ENCODE results near the gene NUMBL. TPM values are rescaled to one million over a fixed set of nuclear protein-coding genes. Genes with fewer than 3 reads are reported as not detected.

NUMBL gene
- total and polyA plus RNA-seq, 2 of the 8 experiments (the other 6 are each of a cell fraction or from before 2014, with no cell fraction given) = 13.5 to 24.8 TPM

DNA sequence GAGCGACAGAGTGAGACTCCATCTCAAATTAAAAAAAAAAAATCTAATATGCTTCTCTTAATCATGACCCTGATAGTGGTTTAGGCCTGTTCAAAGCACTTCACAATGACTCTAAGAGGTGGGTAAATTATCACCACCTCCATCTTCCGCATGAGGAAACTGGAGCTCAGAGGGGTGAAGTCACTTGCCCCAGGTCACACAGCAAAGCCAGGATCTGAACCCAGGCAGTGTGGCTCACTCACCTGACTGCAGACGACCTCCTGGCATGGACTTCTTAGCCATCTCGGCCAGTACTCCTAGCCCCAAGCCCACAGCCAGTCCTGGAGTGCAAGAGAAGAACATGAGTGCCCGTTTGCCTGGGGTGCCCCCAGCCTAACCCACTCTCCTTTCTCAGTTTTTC lies 19.4 kb upstream of the NUMBL start:
- TF ChIP-seq, protein P1, sequence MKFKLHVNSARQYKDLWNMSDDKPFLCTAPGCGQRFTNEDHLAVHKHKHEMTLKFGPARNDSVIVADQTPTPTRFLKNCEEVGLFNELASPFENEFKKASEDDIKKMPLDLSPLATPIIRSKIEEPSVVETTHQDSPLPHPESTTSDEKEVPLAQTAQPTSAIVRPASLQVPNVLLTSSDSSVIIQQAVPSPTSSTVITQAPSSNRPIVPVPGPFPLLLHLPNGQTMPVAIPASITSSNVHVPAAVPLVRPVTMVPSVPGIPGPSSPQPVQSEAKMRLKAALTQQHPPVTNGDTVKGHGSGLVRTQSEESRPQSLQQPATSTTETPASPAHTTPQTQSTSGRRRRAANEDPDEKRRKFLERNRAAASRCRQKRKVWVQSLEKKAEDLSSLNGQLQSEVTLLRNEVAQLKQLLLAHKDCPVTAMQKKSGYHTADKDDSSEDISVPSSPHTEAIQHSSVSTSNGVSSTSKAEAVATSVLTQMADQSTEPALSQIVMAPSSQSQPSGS (IDR thresholded peaks at IDR 0.05; ENCODE audit: low read length) = no peak
- no peak for TF ChIP-seq BRCA1 (IDR thresholded peaks at IDR 0.05; ENCODE audit: low read depth, low read length)
- no peak for TF ChIP-seq EZH2 (IDR thresholded peaks at IDR 0.05; ENCODE audit: low read depth, low read length, severe bottlenecking)
- TF ChIP-seq JUND (IDR thresholded peaks at IDR 0.05; ENCODE audit: low read length) = no peak
- no peak for TF ChIP-seq TBP (IDR thresholded peaks at IDR 0.05; ENCODE audit: low read depth, low read length)
- no peak for TF ChIP-seq MAFK (IDR thresholded peaks at IDR 0.05; ENCODE audit: low read depth, low read length)
- TF ChIP-seq, protein P2, sequence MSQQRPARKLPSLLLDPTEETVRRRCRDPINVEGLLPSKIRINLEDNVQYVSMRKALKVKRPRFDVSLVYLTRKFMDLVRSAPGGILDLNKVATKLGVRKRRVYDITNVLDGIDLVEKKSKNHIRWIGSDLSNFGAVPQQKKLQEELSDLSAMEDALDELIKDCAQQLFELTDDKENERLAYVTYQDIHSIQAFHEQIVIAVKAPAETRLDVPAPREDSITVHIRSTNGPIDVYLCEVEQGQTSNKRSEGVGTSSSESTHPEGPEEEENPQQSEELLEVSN (IDR thresholded peaks at IDR 0.05) = no peak
- no peak for TF ChIP-seq GABPA (IDR thresholded peaks at IDR 0.05; ENCODE audit: borderline replicate concordance, insufficient read depth, low read length)
- TF ChIP-seq KDM5A (IDR thresholded peaks at IDR 0.05; ENCODE audit: low read length) = no peak
- H4K8ac ChIP-seq (ENCODE audit: extremely low read depth, insufficient read depth, low read length) = no peak overlapping the region
- peaks cover 11 to 35% (median 18%) of the 10 kb centered on the region in 4 experiments; a peak in 7 of 8 replicates for H3K36me3 ChIP-seq (ENCODE audit: control insufficient read depth in 2 of 4, insufficient read depth in 4 of 4, low read length in 3 of 4)
- H3K79me1 ChIP-seq (ENCODE audit: low read depth, low read length) = no peaks in the 10 kb centered on the region
- H3K23ac ChIP-seq (ENCODE audit: insufficient read length) = no peak overlapping the region
- ChIA-PET POLR2A (ENCODE audit: partially characterized antibody) (interaction anchor here (0.6 to 1.4 kb wide), 3 partner anchors 10 to 439 kb away, joined by 3 to 4 read pairs (median 3); no protein-coding TSS in a partner anchor), CTCF (ENCODE audit: partially characterized antibody) (interaction anchor here (0.6 to 0.9 kb wide), 2 partner anchors 15 to 46 kb away, joined by 3 read pairs; no protein-coding TSS in a partner anchor)
- H4K20me1 ChIP-seq (replicated peaks in 1 of 2; ENCODE audit: control insufficient read depth in 1 of 2, insufficient read depth in 2 of 2, low read length in 2 of 2) = peaks cover 0 to 3% of the 10 kb centered on the region in 2 experiments
- DNase-seq (ENCODE audit: low read depth in 1 of 2, low spot score in 2 of 2) = no peak
- no peak overlapping the region for H2AFZ ChIP-seq (ENCODE audit: low read length)
- H2BK5ac ChIP-seq (ENCODE audit: low read depth, low read length) = no peak overlapping the region
- no peak overlapping the region for H2BK120ac ChIP-seq (replicated peaks; ENCODE audit: low read depth, low read length)
- H3K18ac ChIP-seq (ENCODE audit: extremely low read depth, low read length) = no peak overlapping the region
- no peak overlapping the region for H2AK5ac ChIP-seq (ENCODE audit: low read depth, low read length)
- H3K79me2 ChIP-seq (ENCODE audit: control insufficient read depth in 1 of 2, insufficient read depth in 2 of 2, low read length in 2 of 2) = no peaks in the 10 kb centered on the region
- no peak overlapping the region for H3K4ac ChIP-seq (replicated peaks; ENCODE audit: insufficient read length, low read depth, low read length)
- H2BK12ac ChIP-seq (ENCODE audit: low read depth, low read length) = no peak overlapping the region
- peaks cover 0 to 5% (median 2%) of the 10 kb centered on the region in 4 experiments; a peak in 4 of 7 replicates for H3K4me1 ChIP-seq (replicated peaks in 1 of 4; ENCODE audit: control insufficient read depth in 3 of 4, insufficient read depth in 4 of 4, low read length in 3 of 4)
- no peaks in the 10 kb centered on the region for H3K9me3 ChIP-seq (ENCODE audit: insufficient read depth in 2 of 2, low read depth in 1 of 2, low read length in 1 of 2)
- no peak overlapping the region for H3K14ac ChIP-seq (ENCODE audit: insufficient read length)
- no peak overlapping the region for H3K27ac ChIP-seq (ENCODE audit: low read depth, low read length)
- peaks cover 3% of the 10 kb centered on the region; the same call in 1 of the 2 replicates for H3K23me2 ChIP-seq (ENCODE audit: low read depth, low read length)
- H3K4me3 ChIP-seq (ENCODE audit: extremely low read depth in 1 of 4, insufficient read depth in 2 of 4, low read depth in 3 of 4, low read length in 4 of 4) = no peak overlapping the region
- H2BK20ac ChIP-seq (ENCODE audit: low read length) = no peak overlapping the region
- no peak overlapping the region for H3K9ac ChIP-seq (replicated peaks in 1 of 4; ENCODE audit: extremely low read depth in 1 of 4, low read depth in 3 of 4, low read length in 3 of 4)
- H3K27me3 ChIP-seq (replicated peaks in 1 of 4; ENCODE audit: control insufficient read depth in 3 of 4, extremely low read depth in 1 of 4, insufficient read depth in 3 of 4, low read length in 3 of 4) = no peaks in the 10 kb centered on the region
- H3K56ac ChIP-seq (replicated peaks; ENCODE audit: insufficient read length, low read depth, low read length) = no peak overlapping the region
- WGBS, 2 experiments (ENCODE audit: extremely low coverage in 1 of 2, insufficient coverage in 1 of 2, insufficient read length in 1 of 2, insufficient replicate concordance in 2 of 2, low coverage in 1 of 2, low lambda C conversion rate in 2 of 2, missing lambda C conversion rate in 1 of 2) = 94% methylated on average over 5 of the region's 5 CpGs; no CpG with 5 or more reads in 1 of the 2 experiments
- H3K4me2 ChIP-seq (ENCODE audit: insufficient read depth in 1 of 2, low read depth in 2 of 2, low read length in 2 of 2) = no peak overlapping the region
- no peak overlapping the region for H4K5ac ChIP-seq (ENCODE audit: insufficient read length, low read depth, low read length)
- no peak for FAIRE-seq
- no peak overlapping the region for H2BK15ac ChIP-seq (ENCODE audit: low read length)
- no peak overlapping the region for H4K91ac ChIP-seq (replicated peaks; ENCODE audit: insufficient read length, low read length)
